Natural killer cell treated with Interleukin-12 subunit alpha and Interleukin-12 subunit beta and Interleukin-15 and Interleukin-18, amount 100 ng/mL, for 72 hours (primary cell): ENCODE measurements around the gene MAN1B1. TPM values are rescaled to one million over a fixed set of nuclear protein-coding genes. Genes with fewer than 3 reads are reported as not detected.

Experiments
- ATAC-seq, 2 donors: fragments of 150-1000 bp; cut with Tn5 transposase in 1 of 2; sonication (Bioruptor Pico), chemical (Tn5 transposase) in 1 of 2; 2 replicates each; pipeline ENCODE4 v1.10.0; 2021
- DNase-seq: peaks from one replicate; pipeline ENCODE4 v3.0.0; 2022; ENCODE audit warnings: low spot score
- H3K27ac Mint-ChIP-seq, 2 donors: 1 replicate in 1 of 2; 2 replicates in 1 of 2; pipeline ENCODE4 v1.8.0; 2022; ENCODE audit warnings: mixed read lengths in 2 of 2, mild to moderate bottlenecking in 1 of 2, moderate library complexity in 1 of 2
- H3K27me3 Mint-ChIP-seq, 2 donors: 1 replicate in 1 of 2; 2 replicates in 1 of 2; pipeline ENCODE4 v1.8.0; 2022; ENCODE audit warnings: mixed read lengths in 2 of 2
- H3K36me3 Mint-ChIP-seq: one replicate; pipeline ENCODE4 v1.8.0; 2022; ENCODE audit warnings: mixed read lengths
- H3K4me1 Mint-ChIP-seq, 2 donors: 1 replicate in 1 of 2; 2 replicates in 1 of 2; pipeline ENCODE4 v1.8.0; 2022; ENCODE audit warnings: low read depth in 2 of 2, mixed read lengths in 2 of 2, mild to moderate bottlenecking in 1 of 2
- H3K4me3 Mint-ChIP-seq: one replicate; pipeline ENCODE4 v1.8.0; 2022; ENCODE audit warnings: mixed read lengths
- H3K9me3 Mint-ChIP-seq: 2 replicates; pipeline ENCODE4 v1.8.0; 2022; ENCODE audit warnings: mixed read lengths
- total RNA-seq, 2 donors: library from RNA; stranded (reverse); gene quantifications; one replicate each; pipeline ENCODE4 v1.2.3, GENCODE V29; 2022

MAN1B1 gene
- total RNA-seq, 2 donors from 2014 or later, result 34.1 to 55.8 TPM

DNA sequence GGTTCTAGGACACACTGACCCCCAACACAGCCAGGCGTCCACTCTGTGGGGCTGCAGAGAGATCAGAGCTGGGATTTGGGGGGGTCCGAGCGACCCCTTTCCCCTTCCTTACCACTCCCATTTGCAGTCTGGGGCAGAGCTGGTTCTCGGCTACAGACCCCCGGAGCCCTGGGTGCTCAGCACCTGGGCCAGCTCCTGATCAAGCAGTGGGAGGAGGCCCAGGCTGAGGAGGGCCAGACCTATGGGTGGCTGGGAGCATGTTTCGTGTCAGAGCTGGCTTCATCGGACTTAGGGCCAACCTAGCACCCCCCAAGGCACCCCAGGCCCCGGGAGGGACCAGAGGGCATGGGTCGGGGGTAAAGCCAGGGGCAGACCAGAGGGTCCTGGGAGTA, 59.7 kb downstream of the MAN1B1 start:
- Mint-ChIP-seq H3K4me3 (no peak overlapping the region), H3K4me1 (peaks cover 0 to 3% of the 10 kb centered on the region in 2 donors), H3K36me3 (no peaks in the 10 kb centered on the region), H3K9me3 (no peaks in the 10 kb centered on the region), H3K27me3 (peaks cover 10 to 15% of the 10 kb centered on the region in 2 donors), H3K27ac (no peak overlapping the region)
- DNase-seq, result no peak
- ATAC-seq, result no peak

DNA sequence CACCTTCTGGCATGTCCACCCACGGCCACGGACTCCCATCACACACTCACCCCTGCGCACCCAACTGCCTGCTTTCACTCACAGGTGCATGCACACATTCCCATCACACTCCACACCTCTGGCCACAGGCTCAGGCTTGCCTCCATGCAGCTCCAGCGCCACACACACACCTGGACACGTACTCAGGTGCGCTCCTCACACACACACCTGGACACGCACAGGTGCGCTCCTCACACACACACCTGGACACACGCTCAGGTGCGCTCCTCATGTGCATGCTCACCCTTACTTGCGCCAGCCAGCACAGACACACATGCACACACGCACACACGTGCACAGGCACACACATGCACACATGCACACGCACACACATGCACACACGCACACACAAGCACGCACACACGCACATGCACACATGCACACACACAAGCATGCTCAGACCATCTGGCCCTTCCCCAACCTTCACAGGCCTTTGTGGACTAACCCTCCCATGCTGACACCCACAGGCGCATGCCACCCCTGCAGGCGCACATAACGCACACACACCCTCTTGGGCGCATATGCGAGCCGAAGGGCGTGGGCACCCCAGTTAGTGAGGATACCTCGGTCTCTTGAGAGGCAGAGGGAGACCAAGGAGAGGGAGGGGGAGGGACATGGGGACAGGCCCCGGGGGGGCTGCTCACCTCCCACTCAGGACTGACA, 60.5 kb downstream of the MAN1B1 start:
- Mint-ChIP-seq H3K9me3 (no peaks in the 10 kb centered on the region), H3K4me1 (peaks cover 0 to 2% of the 10 kb centered on the region in 2 donors), H3K27me3 (peaks cover 5 to 10% of the 10 kb centered on the region in 2 donors), H3K36me3 (no peaks in the 10 kb centered on the region), H3K4me3 (no peak overlapping the region), H3K27ac (no peak overlapping the region)
- no peak for ATAC-seq
- no peak for DNase-seq

DNA sequence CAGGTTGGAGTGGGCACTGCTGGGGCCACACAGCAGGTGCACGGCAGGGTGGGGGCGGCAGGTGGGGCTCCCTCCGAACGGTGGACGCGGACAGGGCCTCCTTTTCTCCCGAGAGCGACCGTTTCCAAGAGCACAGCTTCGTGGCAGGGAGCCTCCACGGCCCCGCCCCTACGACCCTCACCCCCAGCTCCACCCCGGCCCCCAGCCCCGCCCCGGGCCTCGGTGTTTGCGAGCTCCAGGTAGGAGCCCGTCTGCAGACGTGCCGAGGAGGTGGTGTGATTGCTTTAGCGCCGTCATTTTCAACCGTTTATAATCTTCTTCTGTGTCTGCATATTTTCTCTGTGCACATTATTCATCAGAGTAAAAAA, 61.0 kb downstream of the MAN1B1 start:
- Mint-ChIP-seq H3K36me3 (no peaks in the 10 kb centered on the region), H3K4me3 (no peak overlapping the region), H3K9me3 (no peaks in the 10 kb centered on the region), H3K27ac (no peak overlapping the region), H3K27me3 (peaks cover 0 to 7% of the 10 kb centered on the region in 2 donors), H3K4me1 (no peaks in the 10 kb centered on the region)
- ATAC-seq (no peak), DNase-seq (no peak)

DNA sequence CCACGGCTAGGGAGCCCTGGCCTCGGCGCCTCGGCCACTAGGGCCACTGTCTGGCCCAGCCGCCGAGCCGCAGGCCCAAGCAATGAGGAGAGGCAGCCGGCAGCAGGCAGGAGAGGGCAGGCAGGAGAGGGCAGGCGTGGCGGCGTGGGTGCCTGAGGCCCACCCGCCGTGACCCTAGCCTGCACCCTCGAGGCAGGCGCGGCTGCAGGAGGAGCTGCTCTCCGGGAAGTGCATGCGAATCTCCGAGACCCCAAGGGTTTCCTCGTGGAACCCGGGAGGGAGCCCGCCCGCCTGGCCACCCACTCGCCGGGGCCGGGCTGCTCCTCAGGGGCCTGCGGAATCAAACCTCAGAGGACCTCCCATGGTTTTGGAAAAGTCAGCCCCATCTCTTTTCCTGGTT, 61.5 kb downstream of the MAN1B1 start:
- no peak for ATAC-seq
- H3K4me3 Mint-ChIP-seq, result no peak overlapping the region
- no peaks in the 10 kb centered on the region for H3K9me3 Mint-ChIP-seq
- H3K27me3 Mint-ChIP-seq, result peaks cover 0 to 7% of the 10 kb centered on the region in 2 donors
- no peaks in the 10 kb centered on the region for H3K36me3 Mint-ChIP-seq
- no peak overlapping the region for H3K27ac Mint-ChIP-seq
- DNase-seq, result no peak
- no peaks in the 10 kb centered on the region for H3K4me1 Mint-ChIP-seq

DNA sequence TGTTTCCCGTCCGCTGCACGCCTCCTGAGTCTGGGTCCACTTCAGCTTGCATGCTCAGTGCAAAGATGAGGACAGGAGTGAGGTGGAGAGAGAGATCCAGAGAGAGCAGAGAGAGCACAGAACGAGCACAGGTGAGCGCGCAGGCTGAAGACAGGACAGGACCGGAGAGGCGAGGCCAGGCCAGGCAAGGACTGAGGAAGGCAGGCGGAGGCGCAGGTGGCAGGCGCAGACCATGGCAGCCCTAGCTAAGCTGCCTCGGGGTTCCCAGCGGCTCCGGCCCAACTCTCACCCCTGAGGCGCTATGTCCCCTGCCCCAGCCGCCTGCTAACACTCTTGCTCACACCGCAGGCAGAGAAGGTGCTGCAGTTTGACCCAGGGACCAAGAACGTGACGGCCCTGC, 61.9 kb downstream of the MAN1B1 start:
- Mint-ChIP-seq H3K36me3 (no peaks in the 10 kb centered on the region), H3K27me3 (peaks cover 0 to 7% of the 10 kb centered on the region in 2 donors), H3K4me1 (no peaks in the 10 kb centered on the region), H3K4me3 (no peak overlapping the region), H3K27ac (no peak overlapping the region), H3K9me3 (no peaks in the 10 kb centered on the region)
- ATAC-seq (no peak), DNase-seq (no peak)

DNA sequence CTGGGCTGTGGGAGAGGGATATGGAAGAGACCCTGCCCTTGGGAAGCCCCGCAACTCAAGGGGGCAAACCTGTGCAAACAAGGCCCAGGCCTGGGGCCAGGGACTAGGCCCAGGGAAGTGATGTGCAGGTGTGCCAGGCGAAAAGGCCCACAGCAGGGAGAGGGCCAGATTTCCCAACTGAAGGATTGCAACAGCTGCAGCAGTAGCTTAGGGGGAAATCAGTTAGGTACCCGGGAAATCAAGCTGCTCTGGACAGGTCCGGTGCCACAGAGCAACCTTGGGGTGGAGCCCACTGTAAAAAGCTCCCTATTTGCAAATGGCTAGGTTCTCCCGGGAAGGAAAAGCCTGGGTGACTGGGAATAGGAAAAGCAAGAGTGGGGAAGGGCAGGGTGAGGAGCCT, 62.6 kb downstream of the MAN1B1 start:
- Mint-ChIP-seq H3K4me3 (no peak overlapping the region), H3K27ac (no peak overlapping the region), H3K36me3 (no peaks in the 10 kb centered on the region), H3K4me1 (no peaks in the 10 kb centered on the region), H3K9me3 (no peaks in the 10 kb centered on the region), H3K27me3 (peaks cover 0 to 7% of the 10 kb centered on the region in 2 donors)
- DNase-seq (no peak), ATAC-seq (no peak)

DNA sequence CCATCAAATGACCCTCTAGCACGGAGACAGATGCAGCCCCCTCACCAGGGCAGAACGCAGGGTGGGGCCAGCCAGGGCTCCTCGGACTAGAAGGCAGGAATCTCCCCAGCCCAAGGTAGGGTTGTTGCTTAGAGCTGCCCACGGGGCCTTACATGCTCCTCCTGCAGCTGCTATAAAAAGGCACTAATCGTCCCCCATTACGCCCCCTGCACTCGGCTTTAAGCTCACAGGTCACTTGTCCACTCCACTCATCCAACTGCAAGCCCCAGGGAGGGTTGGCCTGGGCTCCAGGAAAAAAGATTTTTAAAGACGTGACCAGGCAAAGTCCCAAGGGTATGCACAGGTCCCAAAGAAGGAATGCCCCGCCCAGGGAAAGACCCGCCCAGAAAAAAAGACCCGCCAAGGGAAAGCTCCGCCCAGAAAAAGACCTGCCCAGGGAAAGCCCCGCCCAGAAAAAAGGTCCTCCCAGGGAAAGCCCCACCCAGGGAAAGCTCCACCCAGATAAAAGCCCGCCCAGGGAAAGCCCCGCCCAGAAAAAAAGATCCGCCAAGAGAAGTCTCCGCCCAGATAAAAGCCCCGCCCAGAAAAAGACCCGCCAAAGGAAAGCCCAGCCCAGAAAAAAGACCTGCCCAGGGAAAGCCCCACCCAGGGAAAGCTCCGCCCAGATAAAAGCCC, 63.3 kb downstream of the MAN1B1 start:
- ATAC-seq, result no peak
- H3K27me3 Mint-ChIP-seq, result peaks cover 0 to 7% of the 10 kb centered on the region in 2 donors
- no peaks in the 10 kb centered on the region for H3K4me1 Mint-ChIP-seq
- DNase-seq, result peak; percentile 69
- H3K36me3 Mint-ChIP-seq, result no peaks in the 10 kb centered on the region
- no peak overlapping the region for H3K4me3 Mint-ChIP-seq
- no peaks in the 10 kb centered on the region for H3K9me3 Mint-ChIP-seq
- H3K27ac Mint-ChIP-seq, result no peak overlapping the region

DNA sequence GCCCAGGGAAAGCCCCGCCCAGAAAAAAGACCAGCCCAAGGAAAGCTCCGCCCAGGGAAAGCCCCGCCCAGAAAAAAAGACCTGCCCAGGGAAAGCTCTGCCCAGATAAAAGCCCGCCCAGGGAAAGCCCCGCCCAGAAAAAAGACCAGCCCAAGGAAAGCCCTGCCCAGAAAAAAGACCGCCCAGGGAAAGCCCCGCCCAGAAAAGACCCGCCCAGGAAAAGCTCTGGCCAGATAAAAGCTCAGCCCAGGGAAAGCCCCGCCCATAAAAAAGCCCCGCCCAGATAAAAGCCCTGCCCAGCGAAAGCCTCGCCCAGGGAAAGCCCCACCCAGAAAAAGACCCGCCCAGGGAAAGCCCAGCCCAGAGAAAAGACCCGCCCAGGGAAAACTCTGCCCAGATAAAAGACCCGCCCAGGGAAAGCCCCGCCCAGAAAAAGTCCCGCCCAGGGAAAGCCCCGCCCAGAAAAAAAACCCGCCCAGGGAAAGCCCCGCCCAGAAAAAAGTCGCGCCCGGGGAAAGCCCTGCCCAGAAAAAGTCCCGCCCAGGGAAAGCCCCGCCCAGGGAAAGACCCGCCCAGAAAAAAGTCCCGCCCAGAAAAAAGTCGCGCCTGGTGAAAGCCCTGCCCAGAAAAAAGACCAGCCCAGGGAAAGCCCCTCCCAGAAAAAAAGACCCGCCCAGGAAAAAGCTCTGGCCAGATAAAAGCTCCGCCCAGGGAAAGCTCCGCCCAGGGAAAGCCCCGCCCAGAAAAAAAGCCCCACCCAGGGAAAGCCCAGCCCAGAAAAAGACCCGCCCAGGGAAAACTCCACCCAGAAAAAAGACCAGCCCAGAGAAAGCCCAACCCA, 64.1 kb downstream of the MAN1B1 start:
- ATAC-seq (peak; percentile 52 to 87), DNase-seq (peak; percentile 87)
- Mint-ChIP-seq H3K36me3 (no peaks in the 10 kb centered on the region), H3K4me3 (no peak overlapping the region), H3K27ac (peak overlapping the region; percentile 33 to 59), H3K27me3 (peaks cover 0 to 7% of the 10 kb centered on the region in 2 donors), H3K9me3 (no peaks in the 10 kb centered on the region), H3K4me1 (no peaks in the 10 kb centered on the region)

DNA sequence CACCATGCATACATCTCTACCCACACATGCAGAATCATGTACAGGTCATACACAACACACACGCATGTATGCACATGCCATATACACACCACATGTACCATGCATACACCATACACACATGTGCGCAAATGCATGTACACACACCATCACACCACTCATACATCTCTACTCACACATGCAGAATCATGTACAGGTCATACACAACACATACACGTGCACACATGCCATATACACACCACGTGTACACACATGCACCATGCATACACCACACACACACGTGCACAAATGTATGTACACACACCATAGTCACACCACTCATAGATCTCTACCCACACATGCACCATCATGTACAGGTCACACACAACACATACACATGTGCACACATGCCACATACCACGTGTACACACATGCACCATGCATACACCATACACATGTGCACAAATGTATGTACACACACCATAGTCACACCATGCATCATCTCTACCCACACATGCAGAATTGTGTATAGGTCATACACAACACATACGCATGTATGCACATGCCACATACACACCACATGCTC, 66.1 kb downstream of the MAN1B1 start:
- no peaks in the 10 kb centered on the region for H3K36me3 Mint-ChIP-seq
- ATAC-seq (no peak), DNase-seq (no peak)
- no peak overlapping the region for H3K27ac Mint-ChIP-seq
- H3K9me3 Mint-ChIP-seq, result no peaks in the 10 kb centered on the region
- peaks cover 3 to 7% of the 10 kb centered on the region in 2 donors for H3K27me3 Mint-ChIP-seq
- peaks cover 0 to 5% of the 10 kb centered on the region in 2 donors for H3K4me1 Mint-ChIP-seq
- H3K4me3 Mint-ChIP-seq, result no peak overlapping the region

DNA sequence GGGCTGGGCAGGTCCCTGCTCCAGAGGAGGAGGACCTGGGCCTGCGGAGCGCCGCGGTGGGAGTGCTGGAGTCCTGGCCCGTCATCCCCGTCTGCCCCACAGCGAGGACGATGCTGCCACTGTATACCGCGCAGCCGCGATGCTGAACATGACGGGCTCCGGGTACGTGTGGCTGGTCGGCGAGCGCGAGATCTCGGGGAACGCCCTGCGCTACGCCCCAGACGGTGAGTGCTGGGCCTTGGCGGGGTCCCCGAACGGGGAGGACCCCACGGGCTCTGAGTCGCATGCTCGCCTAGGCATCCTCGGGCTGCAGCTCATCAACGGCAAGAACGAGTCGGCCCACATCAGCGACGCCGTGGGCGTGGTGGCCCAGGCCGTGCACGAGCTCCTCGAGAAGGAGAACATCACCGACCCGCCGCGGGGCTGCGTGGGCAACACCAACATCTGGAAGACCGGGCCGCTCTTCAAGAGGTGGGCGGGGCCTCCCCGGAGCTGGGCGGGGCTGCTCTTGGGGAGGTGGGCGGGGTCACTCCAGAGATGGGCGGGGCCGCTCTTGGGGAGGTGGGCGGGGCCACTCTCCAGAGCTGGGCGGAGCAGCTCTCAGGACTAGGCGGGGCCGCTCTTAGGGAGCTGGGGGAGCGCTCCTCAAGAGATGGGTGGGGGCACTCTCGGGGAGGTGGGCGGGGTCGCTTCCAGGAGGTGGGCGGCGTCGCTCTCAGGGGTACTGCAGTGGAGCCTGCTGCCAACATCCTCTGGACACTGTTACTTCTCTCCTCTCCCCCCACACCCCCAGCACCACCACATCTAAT, 70.0 kb downstream of the MAN1B1 start:
- H3K27me3 Mint-ChIP-seq, result peaks cover 17 to 19% of the 10 kb centered on the region in 2 donors
- H3K27ac Mint-ChIP-seq, result no peak overlapping the region
- H3K9me3 Mint-ChIP-seq, result no peaks in the 10 kb centered on the region
- peak; percentile 77 to 88 for ATAC-seq
- H3K4me1 Mint-ChIP-seq, result peaks cover 0 to 15% of the 10 kb centered on the region in 2 donors
- no peak overlapping the region for H3K4me3 Mint-ChIP-seq
- DNase-seq, result no peak
- H3K36me3 Mint-ChIP-seq, result no peaks in the 10 kb centered on the region

DNA sequence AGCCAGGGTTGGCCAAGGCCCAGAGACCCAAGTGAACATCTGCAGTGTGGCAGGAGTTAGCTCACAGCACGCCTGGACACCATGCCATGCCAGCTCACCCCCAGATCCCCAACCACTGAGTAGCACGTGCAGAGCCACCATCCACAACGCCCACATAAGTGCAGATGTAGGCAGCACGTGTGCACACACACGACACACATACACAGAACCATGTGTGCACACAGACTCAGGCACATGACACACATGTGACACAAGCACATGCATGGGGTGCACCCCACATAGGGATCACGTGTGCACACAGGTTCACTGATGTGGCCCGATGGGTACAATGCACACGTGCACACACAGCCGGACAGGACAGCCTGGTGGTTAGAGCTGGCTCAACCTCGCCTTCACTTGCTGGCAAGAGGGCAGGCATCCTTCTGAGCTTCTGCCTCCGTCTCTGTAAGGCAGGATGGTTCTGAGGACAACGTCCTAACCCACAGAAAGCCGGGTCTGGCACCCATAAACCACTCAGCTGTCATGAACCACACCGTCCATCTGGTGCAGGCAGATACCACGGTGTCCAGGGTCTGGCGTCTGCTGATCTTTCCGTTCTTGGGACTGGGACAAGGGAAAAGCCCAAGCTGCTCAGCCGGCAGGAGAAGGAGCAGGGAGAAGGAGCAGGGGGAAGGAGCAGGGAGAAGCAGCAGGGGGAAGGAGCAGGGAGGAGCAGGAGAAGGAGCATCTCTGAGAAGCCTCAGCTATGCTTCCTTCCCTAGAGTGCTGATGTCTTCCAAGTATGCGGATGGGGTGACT, 71.0 kb downstream of the MAN1B1 start:
- H3K27ac Mint-ChIP-seq, result no peak overlapping the region

DNA sequence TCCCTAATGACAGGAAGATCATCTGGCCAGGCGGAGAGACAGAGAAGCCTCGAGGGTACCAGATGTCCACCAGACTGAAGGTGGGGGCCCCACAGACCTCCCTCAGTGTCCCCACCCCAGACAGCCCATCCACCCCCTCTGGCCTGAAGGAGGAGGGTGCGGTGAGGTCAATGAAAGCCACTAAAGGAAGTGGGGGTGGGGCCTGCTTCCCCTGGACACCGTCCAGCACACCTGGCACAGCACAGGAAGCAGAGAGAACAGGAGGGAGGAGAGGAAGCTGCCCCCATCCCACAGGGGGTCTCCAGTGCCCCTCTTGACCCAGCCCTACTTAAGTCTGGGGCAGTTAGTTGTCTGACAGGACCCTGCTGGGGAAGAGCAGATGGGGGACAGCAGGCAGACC, 71.8 kb downstream of the MAN1B1 start:
- Mint-ChIP-seq H3K36me3 (no peaks in the 10 kb centered on the region), H3K27ac (no peak overlapping the region), H3K4me1 (peaks cover 0 to 15% of the 10 kb centered on the region in 2 donors), H3K4me3 (no peak overlapping the region), H3K9me3 (no peaks in the 10 kb centered on the region), H3K27me3 (peaks cover 19% of the 10 kb centered on the region in 2 donors)
- no peak for DNase-seq
- ATAC-seq, result no peak

More for the DNA sequence above, 71.0 kb downstream of the MAN1B1 start:
- Mint-ChIP-seq H3K36me3 (no peaks in the 10 kb centered on the region), H3K9me3 (no peaks in the 10 kb centered on the region), H3K27me3 (peaks cover 17 to 19% of the 10 kb centered on the region in 2 donors), H3K4me3 (no peak overlapping the region), H3K4me1 (peaks cover 0 to 15% of the 10 kb centered on the region in 2 donors)
- DNase-seq (no peak), ATAC-seq (no peak)
